ENCODE results near the gene EFNA5.
"Not testable (repeated sequence)": the region's sequence is repeated elsewhere in the genome, so short reads cannot be mapped to it uniquely, and the experiment has no call there.

EFNA5 gene

GRCh38 chr5:107514305-107514704, 156.4 kb downstream of the EFNA5 start:
- no peak for DNase-seq

DNA sequence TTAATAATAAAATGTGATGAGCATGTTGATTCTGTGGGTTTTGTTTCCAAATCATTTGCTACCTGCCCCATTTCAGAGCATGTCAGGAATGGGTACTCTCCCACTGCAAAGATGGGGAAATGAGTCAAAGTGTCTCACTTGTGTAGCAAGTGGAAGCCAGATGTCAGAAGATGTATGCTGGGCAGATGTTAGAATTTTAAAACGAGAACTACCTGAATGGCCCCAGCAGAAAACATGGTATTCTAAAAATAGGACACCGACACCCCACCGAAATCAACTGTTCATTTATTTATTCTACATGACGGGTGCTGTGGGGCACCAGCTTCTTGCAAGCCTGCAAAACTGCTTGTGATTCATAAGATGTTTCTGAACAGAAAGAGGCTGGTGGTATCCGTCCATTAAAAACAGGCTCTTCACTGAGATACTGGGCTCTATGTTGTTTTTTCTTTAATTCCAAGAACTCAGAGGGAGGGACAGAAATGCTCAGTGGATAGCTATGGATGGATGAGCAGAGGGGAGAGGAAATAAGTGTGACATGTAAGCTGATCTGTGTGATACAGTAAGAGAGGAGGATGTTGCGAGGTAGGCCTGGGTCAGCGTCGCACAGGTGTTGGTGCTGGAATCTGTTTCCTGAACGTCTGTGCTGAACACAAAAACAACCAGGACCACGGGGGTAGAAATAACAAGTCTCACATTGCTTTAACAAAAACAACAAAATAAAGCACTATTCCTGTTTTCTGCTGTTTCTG, 157.2 kb downstream of the EFNA5 start:
- DNase-seq = no peak

DNA sequence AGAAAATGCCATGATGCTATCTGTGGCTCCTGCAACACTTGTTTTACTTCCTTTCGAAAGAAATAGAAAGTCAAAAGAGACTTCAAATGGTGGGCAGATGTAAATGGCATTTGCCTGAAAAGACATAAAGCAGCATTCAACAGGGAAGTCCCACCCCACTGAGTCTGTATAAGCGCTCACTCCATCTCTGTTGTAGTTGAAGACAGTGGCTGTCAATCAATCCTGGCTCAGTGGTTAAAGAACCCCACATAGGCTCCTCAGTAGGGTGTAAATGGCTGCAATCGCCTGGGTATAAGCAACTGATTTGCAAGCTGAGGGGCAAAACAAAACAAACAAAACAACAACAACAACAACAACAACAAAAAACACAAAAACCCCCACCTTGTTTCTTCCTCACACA, 158.7 kb downstream of the EFNA5 start:
- DNase-seq = no peak

- DNase-seq = no peak
Measured at GRCh38 chr5:107510125-107510524, 160.6 kb downstream of the EFNA5 start.

DNA sequence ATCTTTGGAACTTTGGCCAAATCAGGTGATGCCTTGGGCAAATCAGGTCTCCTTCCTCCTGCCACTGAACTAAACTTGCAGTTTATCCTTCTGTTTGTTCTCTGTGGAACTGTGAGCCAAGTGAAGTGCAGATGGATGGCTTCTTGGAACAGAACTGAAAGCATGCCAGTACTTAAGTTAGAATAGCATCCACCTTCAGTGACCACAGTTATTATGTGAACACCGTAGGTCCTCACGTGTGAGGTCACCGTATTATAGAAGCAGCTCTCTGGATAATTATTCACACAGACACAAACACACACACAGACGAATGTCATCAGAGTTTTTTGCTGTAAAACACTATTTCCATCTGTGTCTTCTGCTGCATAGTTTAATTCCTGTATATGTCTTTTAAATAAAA, 162.6 kb downstream of the EFNA5 start:
- DNase-seq = no peak

GRCh38 chr5:107505763-107506534, 164.8 kb downstream of the EFNA5 start:
- peak; percentile 89 for DNase-seq

GRCh38 chr5:107504424-107504823, 166.3 kb downstream of the EFNA5 start:
- no peak for DNase-seq

DNA sequence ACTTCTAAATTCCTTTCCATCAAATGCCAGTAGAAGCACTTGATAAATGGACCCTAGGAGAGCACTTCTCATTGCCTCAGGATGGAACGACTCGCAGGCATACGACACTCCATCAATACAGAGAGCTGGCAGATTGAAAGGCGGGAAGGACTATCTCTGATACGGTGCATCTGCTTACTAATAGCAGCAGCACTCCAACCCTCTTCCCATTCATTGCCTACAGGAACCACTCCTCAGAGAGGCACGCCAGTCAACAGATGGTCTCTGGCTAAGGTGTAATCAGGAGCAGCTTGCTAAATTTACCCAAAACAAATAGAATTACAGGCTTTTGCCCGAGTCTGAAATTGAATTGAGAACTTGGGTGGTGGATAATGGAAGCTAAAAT, 168.1 kb downstream of the EFNA5 start:
- DNase-seq = peak; percentile 96

DNA sequence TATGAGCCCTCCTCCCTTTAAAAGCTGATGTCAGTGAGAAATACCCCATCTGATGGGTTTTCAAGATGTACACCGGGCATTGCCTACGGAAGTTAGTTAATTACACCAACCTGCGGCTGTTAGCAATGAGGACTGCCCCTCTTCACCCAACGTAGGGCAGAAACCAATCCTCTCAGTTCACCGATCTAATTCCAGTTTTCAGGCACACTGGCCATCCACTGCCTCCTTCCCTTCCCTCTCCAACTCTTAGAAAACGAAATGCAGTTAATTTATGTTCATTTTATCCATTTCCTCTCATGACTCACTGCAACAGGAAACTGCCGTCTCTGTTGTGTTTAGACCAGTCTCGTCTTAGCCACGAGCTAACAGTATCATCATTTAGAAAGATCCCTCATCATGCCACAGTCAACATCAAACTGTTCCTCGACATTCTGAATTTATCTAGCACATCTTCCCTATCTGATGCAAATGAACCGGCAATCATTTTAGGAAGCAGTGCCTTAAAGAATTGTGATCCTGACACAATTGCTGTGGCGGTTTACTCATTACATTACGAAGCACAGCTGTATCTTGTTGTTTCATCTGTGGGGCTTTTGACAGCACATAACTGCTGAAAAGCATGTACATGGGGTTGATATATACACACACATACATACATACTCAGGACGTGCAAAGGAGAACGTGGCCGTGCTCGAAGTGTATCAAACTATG, 168.6 kb downstream of the EFNA5 start:
- no peak for DNase-seq

DNA sequence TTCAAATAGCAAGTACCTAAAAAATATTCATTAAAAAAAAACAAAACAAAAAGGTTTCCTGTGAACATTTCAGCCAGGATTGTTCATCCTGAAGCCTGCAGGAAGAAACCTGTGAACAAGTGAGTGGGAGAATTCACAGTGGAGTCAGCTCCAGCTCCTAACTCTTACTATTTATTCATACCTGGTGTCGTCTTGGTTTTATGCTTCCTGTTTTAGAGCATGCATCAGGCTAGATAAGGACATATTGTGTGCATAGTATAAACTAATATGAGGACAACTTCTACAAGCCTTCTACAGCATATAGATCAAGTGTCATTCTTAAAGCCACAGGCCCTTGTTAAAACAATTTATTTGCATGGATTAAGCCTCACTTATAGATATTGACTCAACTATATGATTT, 169.9 kb downstream of the EFNA5 start:
- DNase-seq = no peak

GRCh38 chr5:107500347-107500746, 170.4 kb downstream of the EFNA5 start:
- no peak for DNase-seq

- DNase-seq = no peak
Measured at GRCh38 chr5:107499776-107500175, 171.0 kb downstream of the EFNA5 start.

- no peak for DNase-seq
Measured at GRCh38 chr5:107499237-107499636, 171.5 kb downstream of the EFNA5 start.

- DNase-seq = no peak
Measured at GRCh38 chr5:107496466-107496865, 174.3 kb downstream of the EFNA5 start.

DNA sequence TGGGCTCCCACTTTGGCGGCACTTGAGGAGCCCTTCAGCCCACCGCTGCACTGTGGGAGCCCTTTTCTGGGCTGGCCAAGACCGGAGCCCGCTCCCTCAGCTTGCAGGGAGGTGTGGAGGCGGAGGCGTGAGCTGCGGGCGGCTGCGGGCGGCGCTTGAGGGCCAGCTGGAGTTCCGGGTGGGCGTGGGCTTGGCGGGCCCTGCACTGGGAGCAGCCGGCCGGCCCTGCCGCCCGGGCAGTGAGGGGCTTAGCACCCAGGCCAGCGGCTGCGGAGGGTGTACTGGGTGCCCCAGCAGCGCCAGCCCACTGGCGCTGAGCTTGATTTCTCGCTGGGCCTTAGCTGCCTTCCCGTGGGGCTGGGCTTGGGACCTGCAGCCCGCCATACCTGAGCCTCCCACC, 176.6 kb downstream of the EFNA5 start:
- DNase-seq = not testable (repeated sequence)

GRCh38 chr5:107487056-107487542, 183.6 kb downstream of the EFNA5 start:
- DNase-seq = no peak

DNA sequence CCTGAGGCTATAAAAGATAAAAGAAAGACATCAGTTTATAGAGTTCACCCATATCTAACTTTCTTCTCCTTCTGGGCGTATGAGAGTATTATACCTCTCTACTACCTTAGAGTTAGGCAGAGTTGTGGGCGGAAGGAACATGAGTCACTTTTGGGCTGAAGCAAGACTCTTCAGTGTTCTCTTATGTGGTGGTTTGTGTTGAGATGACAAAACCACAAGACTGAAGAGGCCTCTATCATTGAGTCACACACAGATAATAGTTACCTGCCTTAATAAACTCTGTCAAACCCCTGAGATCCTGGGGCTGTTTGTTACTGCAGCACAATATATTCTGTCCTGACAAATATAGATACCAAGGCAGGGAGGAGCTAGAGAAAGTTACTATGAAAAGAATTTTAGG, 184.2 kb downstream of the EFNA5 start:
- DNase-seq = no peak

DNA sequence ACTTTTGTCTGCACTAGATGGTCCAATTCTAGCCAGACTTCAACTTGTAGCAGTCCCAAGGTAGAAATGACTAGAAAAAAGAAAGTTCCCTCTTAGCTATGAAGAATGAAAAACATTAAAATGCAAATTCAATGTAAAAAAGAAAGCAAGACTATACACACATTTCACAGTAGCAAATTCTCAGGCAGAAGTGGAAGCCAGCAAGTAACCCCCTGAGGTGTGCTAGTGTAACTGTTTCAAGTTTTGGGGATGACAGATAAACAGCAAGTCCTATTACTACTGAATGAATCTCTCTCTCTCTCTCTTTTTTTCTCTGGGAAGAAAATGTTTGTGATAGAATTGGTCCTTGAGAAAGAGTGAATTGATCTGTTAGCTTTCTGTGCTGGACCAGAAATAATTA, 185.6 kb downstream of the EFNA5 start:
- no peak for DNase-seq

DNA sequence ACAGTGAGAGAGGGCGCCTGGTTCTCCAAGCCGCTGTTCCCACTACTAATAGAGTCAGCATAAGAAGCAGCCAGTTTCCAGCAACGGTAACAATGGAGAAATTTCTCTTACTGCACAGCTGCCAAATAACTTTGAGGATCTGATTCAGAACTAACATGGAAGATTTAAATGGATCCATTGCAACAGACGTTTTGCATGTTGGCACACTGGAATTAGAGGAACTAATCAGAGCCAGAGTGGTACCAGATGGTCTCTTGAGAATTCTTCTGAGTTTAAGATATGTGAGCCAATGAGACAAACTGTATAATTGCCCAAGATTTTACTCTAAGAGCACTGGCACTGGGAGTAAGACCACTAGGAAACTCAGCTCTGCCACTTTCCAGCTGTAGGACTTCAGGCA, 186.5 kb downstream of the EFNA5 start:
- DNase-seq = no peak

GRCh38 chr5:107483231-107484024, 187.3 kb downstream of the EFNA5 start:
- DNase-seq = no peak

GRCh38 chr5:107478068-107478641, 192.6 kb downstream of the EFNA5 start:
- no peak for DNase-seq

DNA sequence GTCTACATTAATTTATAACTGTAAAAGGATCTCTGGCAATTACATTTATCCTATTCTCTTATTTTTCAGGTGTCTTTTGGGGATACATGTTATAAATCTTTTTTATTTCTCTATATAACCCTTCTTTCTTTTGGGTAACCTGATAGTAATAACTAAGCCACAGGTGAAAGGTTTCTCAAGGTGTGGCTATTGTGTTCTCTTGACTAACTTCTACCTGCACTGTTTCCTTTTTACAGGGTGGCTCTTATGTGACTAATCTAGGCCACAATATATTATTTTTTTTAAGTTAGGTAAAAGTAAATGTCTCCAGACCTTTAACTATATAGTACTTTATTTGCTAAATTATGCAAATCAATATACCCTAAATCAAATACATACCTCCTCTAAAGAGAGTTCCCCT, 193.2 kb downstream of the EFNA5 start:
- DNase-seq = no peak

DNA sequence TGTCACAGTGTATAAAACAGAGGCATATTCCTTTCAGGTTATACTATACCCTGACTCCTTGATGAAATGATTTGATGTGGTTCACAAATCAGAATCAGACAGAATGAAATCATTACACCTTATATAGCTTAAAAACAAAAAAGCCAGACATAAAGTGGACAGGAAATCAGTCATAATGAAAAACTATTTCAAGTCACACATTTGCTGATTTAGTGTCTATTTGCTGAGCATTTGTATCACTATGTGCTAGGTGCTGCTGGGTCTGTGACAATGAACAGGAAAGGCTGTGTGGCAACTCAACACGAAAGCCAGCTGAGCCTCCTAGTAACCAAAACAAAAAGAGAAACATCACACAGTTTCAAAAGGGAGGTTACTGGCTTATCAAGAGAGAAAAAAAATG, 194.0 kb downstream of the EFNA5 start:
- no peak for DNase-seq
